Right ventricle myocardium inferior (tissue), 1 donor: ENCODE data around the gene ALDH4A1. TPM values are rescaled to one million over a fixed set of nuclear protein-coding genes. Genes with fewer than 3 reads are reported as not detected.

ENCODE experiments used
- ATAC-seq: fragments of 200-7000 bp; cut with Tn5 transposase; one replicate; pipeline ENCODE4 v1.9.1; 2020; ENCODE audit warnings: mild to moderate bottlenecking, moderate library complexity
- DNase-seq: peaks from one replicate; pipeline ENCODE4 v3.0.0; 2021; ENCODE audit errors: missing footprints
- intact Hi-C: fragments of 100-400 bp; cut with DNase I; formaldehyde crosslinking; loops from one replicate; pipeline ENCODE4 v1.11.0; 2022
- total RNA-seq: library from RNA; stranded (reverse); fragmentation: NEBNext Ultra II Directional; extraction: Animal tissue kit (Norgen Biotek cat#: 25700); gene quantifications from one replicate; pipeline ENCODE4 v1.2.1, GENCODE V29; 2021
- donor health status: DM: no; HTN: yes; CAD: no; lungs with severe emphysema.

ALDH4A1 gene
- total RNA-seq, 1 donor from 2014 or later, result 31.2 TPM

- no peak for ATAC-seq
- intact Hi-C loops, result no loop called here
- peak; percentile 62 for DNase-seq
Observed at GRCh38 chr1:18885311-18886002, 16.9 kb downstream of the ALDH4A1 start.

GRCh38 chr1:18884727-18885126 lies 17.6 kb downstream of the ALDH4A1 start:
- peak; percentile 25 for DNase-seq
- no peak for ATAC-seq
- intact Hi-C loops, result loop anchor here (5.0 kb wide), 1 partner anchor 203 kb away; no protein-coding TSS in a partner anchor

GRCh38 chr1:18884419-18884717 lies 18.0 kb downstream of the ALDH4A1 start:
- ATAC-seq (no peak), DNase-seq (no peak)
- intact Hi-C loops, result loop anchor here (5.0 kb wide), 1 partner anchor 203 kb away; no protein-coding TSS in a partner anchor

GRCh38 chr1:18883636-18884418 lies 18.5 kb downstream of the ALDH4A1 start:
- intact Hi-C loops, result loop anchor here (5.0 kb wide), 1 partner anchor 203 kb away; no protein-coding TSS in a partner anchor
- DNase-seq, result peak; percentile 83
- peak; percentile 51 for ATAC-seq

GRCh38 chr1:18883079-18883478 lies 19.3 kb downstream of the ALDH4A1 start:
- intact Hi-C loops, result loop anchor here (5.0 kb wide), 1 partner anchor 204 kb away; no protein-coding TSS in a partner anchor
- no peak for DNase-seq
- ATAC-seq, result no peak

- intact Hi-C loops, result loop anchor here (5.0 kb wide), 1 partner anchor 205 kb away; no protein-coding TSS in a partner anchor
- ATAC-seq (no peak), DNase-seq (no peak)
Observed at GRCh38 chr1:18882486-18882885, 19.9 kb downstream of the ALDH4A1 start.

GRCh38 chr1:18881642-18882431 lies 20.5 kb downstream of the ALDH4A1 start:
- no peak for DNase-seq
- no peak for ATAC-seq
- intact Hi-C loops, result loop anchor here (5.0 kb wide), 1 partner anchor 205 kb away; no protein-coding TSS in a partner anchor

GRCh38 chr1:18881164-18881563 lies 21.2 kb downstream of the ALDH4A1 start:
- ATAC-seq (no peak), DNase-seq (no peak)
- intact Hi-C loops, result loop anchor here (5.0 kb wide), 1 partner anchor 206 kb away; no protein-coding TSS in a partner anchor

- ATAC-seq (no peak), DNase-seq (no peak)
- intact Hi-C loops, result loop anchor here (5.0 kb wide), 1 partner anchor 207 kb away; no protein-coding TSS in a partner anchor
Observed at GRCh38 chr1:18880585-18880984, 21.8 kb downstream of the ALDH4A1 start.

GRCh38 chr1:18879791-18880309 lies 22.5 kb downstream of the ALDH4A1 start:
- intact Hi-C loops, result loop anchor here (5.0 kb wide), 1 partner anchor 207 kb away; no protein-coding TSS in a partner anchor
- DNase-seq, result no peak
- no peak for ATAC-seq

GRCh38 chr1:18879215-18879790 lies 23.1 kb downstream of the ALDH4A1 start:
- intact Hi-C loops, result no loop called here
- no peak for ATAC-seq
- DNase-seq, result no peak

GRCh38 chr1:18878538-18879214 lies 23.7 kb downstream of the ALDH4A1 start:
- ATAC-seq (no peak), DNase-seq (no peak)
- intact Hi-C loops, result no loop called here

- ATAC-seq, result no peak
- no peak for DNase-seq
- intact Hi-C loops, result no loop called here
Observed at GRCh38 chr1:18877282-18877681, 25.1 kb downstream of the ALDH4A1 start.

GRCh38 chr1:18876210-18876609 lies 26.1 kb downstream of the ALDH4A1 start:
- no peak for DNase-seq
- intact Hi-C loops, result no loop called here
- no peak for ATAC-seq

- ATAC-seq (no peak), DNase-seq (no peak)
- intact Hi-C loops, result loop anchor here (2.0 kb wide), 1 partner anchor 279 kb away; no protein-coding TSS in a partner anchor
Observed at GRCh38 chr1:18875796-18876128, 26.6 kb downstream of the ALDH4A1 start.

GRCh38 chr1:18875107-18875795 lies 27.1 kb downstream of the ALDH4A1 start:
- intact Hi-C loops, result loop anchor here (2.0 kb wide), 1 partner anchor 278 kb away; no protein-coding TSS in a partner anchor
- DNase-seq (peak; percentile 82), ATAC-seq (peak; percentile 65)

GRCh38 chr1:18874600-18874999 lies 27.8 kb downstream of the ALDH4A1 start:
- ATAC-seq, result no peak
- DNase-seq, result no peak
- intact Hi-C loops, result loop anchor here (2.0 kb wide), 1 partner anchor 278 kb away; no protein-coding TSS in a partner anchor
